Lung (tissue), 12 donors: ENCODE results near the gene RBFOX2. TPM values are rescaled to one million over a fixed set of nuclear protein-coding genes. Genes with fewer than 3 reads are reported as not detected.

Experiments
- ATAC-seq: fragments of 200-7000 bp; cut with Tn5 transposase; one replicate; pipeline ENCODE4 v1.9.1; 2020; ENCODE audit warnings: moderate number of reproducible peaks; ENCODE audit not compliant: insufficient read depth, low FRiP score
- DNase-seq, 3 donors: peaks; one replicate each; pipeline ENCODE4 v3.0.0-alpha.2; 2013 to 2017
- H3K27ac ChIP-seq, 2 donors: one replicate each; pipeline ENCODE4 v1.5.1; 2013; ENCODE audit warnings: mild to moderate bottlenecking in 2 of 2, moderate library complexity in 2 of 2, control low read depth in 1 of 2, inconsistent platforms in 1 of 2, low read depth in 1 of 2, low read length in 1 of 2
- H3K27me3 ChIP-seq, 3 donors: one replicate each; pipeline ENCODE4 v1.5.1; 2013; ENCODE audit warnings: low read length in 2 of 3; ENCODE audit not compliant: control insufficient read depth in 3 of 3, insufficient read depth in 3 of 3
- H3K36me3 ChIP-seq, 4 donors: one replicate each; pipeline ENCODE4 v1.5.1; 2013; ENCODE audit warnings: low read length in 4 of 4, mild to moderate bottlenecking in 1 of 4, moderate library complexity in 1 of 4; ENCODE audit not compliant: control insufficient read depth in 4 of 4, insufficient read depth in 4 of 4
- H3K4me1 ChIP-seq, 5 donors: one replicate each; pipeline ENCODE4 v1.5.1; 2013; ENCODE audit warnings: low read length in 5 of 5, mild to moderate bottlenecking in 2 of 5, moderate library complexity in 1 of 5; ENCODE audit not compliant: control insufficient read depth in 5 of 5, insufficient read depth in 5 of 5
- H3K4me3 ChIP-seq: one replicate; pipeline ENCODE4 v1.5.1; 2013; ENCODE audit warnings: mild to moderate bottlenecking, control low read depth, moderate library complexity
- H3K9ac ChIP-seq, 2 donors: one replicate each; pipeline ENCODE4 v1.5.1; 2013; ENCODE audit warnings: low read length in 2 of 2, control low read depth in 1 of 2; ENCODE audit not compliant: insufficient read depth in 1 of 2
- H3K9me3 ChIP-seq, 4 donors: one replicate each; pipeline ENCODE4 v1.5.1; 2013; ENCODE audit warnings: low read length in 3 of 4, mild to moderate bottlenecking in 1 of 4, moderate library complexity in 1 of 4; ENCODE audit not compliant: control insufficient read depth in 4 of 4, insufficient read depth in 3 of 4
- CTCF ChIP-seq: IDR thresholded peaks from 2 replicates; pipeline ENCODE4 v1.5.1; 2012; ENCODE audit warnings: mild to moderate bottlenecking; ENCODE audit errors: control extremely low read depth, extremely low read depth
- WGBS, 2 donors: extraction: QIAGEN DNeasy Blood & Tissue Kit; methylation state at CpG; one replicate each; pipeline ENCODE4 v1.1.7; 2013; 5-methylcytosine and 5-hydroxymethylcytosine counted together
- polyA plus RNA-seq, 2 donors: library from polyadenylated mRNA; stranded (reverse); fragments of 200-250 nt; gene quantifications; one replicate each; pipeline ENCODE4 v1.2.1, GENCODE V29; 2013
- total RNA-seq, 2 donors: library from RNA; depleted of rRNA in 1 of 2; stranded (reverse); fragments of >200 nt in 1 of 2; gene quantifications; one replicate each; pipeline ENCODE4 v1.2.1, GENCODE V29; 2014 to 2021
- donor health status: control.
- donor health status: control.
- donor health status: Bipolar disorder and iron deficiency.
- donor health status: healthy.
- donor health status: DM: yes; HTN: yes; CAD: no.

RBFOX2 gene
- total and polyA plus RNA-seq, 4 donors, result 16.5 to 195 (median 43.3) TPM

GRCh38 chr22:35921777-35922176 is 106.8 kb downstream of the RBFOX2 start:
- Histone ChIP-seq H3K9me3 (no peaks in the 10 kb centered on the region), H3K4me3 (no peak overlapping the region), H3K27ac (peak overlapping the region; percentile 46 to 47), H3K27me3 (no peaks in the 10 kb centered on the region), H3K36me3 (no peaks in the 10 kb centered on the region), H3K9ac (no peak overlapping the region), H3K4me1 (peaks cover 0 to 34% (median 23%) of the 10 kb centered on the region in 5 donors)
- peak; percentile 83 for ATAC-seq
- TF ChIP-seq CTCF, result peak; percentile 46
- DNase-seq, result peak; percentile 53 to 73 (median 68)

- H3K27ac ChIP-seq, result peak overlapping the region in 1 of 2 donors; percentile 46
- no peak overlapping the region for H3K4me3 ChIP-seq
These were observed 107.6 kb downstream of the RBFOX2 start for GRCh38 chr22:35921044-35921443.

DNA sequence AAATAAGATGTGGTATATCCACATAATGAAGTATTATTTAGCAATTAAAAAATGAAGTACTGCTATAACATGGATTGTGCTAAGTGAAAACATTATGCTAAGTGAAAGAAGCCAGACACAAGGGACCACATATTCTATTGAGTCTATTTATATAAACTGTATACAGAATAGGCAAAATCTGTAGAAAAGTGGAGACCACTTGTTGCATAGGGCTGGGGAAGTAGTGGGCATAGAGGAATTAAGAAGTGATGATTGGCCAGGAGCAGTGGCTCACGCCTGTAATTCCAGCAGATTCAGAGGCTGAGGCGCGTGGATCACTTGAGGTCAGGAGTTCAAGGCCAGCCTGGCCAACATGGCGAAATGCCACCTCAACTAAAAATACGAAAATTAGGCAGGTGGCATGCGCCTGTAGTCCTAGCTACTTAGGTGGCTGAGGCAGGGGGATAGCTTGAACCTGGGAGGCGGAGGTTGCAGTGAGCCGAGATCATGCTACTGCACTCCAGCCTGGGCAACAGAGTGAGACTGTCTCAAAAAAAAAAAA is 109.6 kb downstream of the RBFOX2 start:
- Histone ChIP-seq H3K27ac (peak overlapping the region in 1 of 2 donors; percentile 38), H3K27me3 (no peaks in the 10 kb centered on the region), H3K4me3 (no peak overlapping the region), H3K4me1 (peaks cover 5 to 56% (median 38%) of the 10 kb centered on the region in 5 donors), H3K9me3 (no peaks in the 10 kb centered on the region), H3K9ac (no peak overlapping the region), H3K36me3 (no peaks in the 10 kb centered on the region)
- DNase-seq (no peak), ATAC-seq (no peak)
- TF ChIP-seq CTCF, result no peak
- 92% methylated on average over 8 of the region's 8 CpGs for WGBS, 2 donors

More at GRCh38 chr22:35921044-35921443, 107.6 kb downstream of the RBFOX2 start:
- Histone ChIP-seq H3K27me3 (no peaks in the 10 kb centered on the region), H3K36me3 (no peaks in the 10 kb centered on the region), H3K9me3 (no peaks in the 10 kb centered on the region), H3K9ac (no peak overlapping the region), H3K4me1 (peaks cover 0 to 39% (median 26%) of the 10 kb centered on the region in 5 donors)
- DNase-seq, result peak in 1 of 3 donors; percentile 23
- WGBS, 2 donors, result 61 to 85% methylated on average over 2 of the region's 2 CpGs
- TF ChIP-seq CTCF, result no peak
- ATAC-seq, result no peak

GRCh38 chr22:35918456-35918855 is 110.2 kb downstream of the RBFOX2 start:
- Histone ChIP-seq H3K4me3 (no peak overlapping the region), H3K4me1 (peaks cover 5 to 62% (median 42%) of the 10 kb centered on the region in 5 donors), H3K27ac (peak overlapping the region in 1 of 2 donors; percentile 33), H3K9ac (no peak overlapping the region), H3K36me3 (no peaks in the 10 kb centered on the region), H3K27me3 (no peaks in the 10 kb centered on the region), H3K9me3 (no peaks in the 10 kb centered on the region)
- 51 to 57% methylated on average over 3 of the region's 3 CpGs for WGBS, 2 donors
- TF ChIP-seq CTCF, result no peak
- DNase-seq (peak in 1 of 3 donors; percentile 22), ATAC-seq (no peak)
